HG03469 (cell line): ENCODE data around the gene ZC2HC1C.

Experiments used
- ATAC-seq: cut with Tn5 transposase; IDR thresholded peaks from one replicate; pipeline ENCODE4 v1.9.1; 2021; ENCODE audit warnings: mild to moderate bottlenecking, moderate library complexity, moderate number of reproducible peaks; ENCODE audit not compliant: unreplicated experiment

The ZC2HC1C gene, protein sequence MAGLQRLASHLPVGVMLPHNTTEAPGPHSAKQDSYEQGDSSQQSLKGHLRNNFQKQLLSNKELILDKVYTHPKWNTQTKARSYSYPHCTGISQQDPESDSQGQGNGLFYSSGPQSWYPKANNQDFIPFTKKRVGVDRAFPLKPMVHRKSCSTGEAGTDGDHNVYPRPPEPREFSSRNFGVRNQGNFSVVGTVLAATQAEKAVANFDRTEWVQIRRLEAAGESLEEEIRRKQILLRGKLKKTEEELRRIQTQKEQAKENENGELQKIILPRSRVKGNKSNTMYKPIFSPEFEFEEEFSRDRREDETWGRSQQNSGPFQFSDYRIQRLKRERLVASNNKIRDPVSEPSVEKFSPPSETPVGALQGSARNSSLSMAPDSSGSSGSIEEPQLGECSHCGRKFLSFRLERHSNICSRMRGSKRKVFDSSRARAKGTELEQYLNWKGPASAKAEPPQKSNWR

DNA sequence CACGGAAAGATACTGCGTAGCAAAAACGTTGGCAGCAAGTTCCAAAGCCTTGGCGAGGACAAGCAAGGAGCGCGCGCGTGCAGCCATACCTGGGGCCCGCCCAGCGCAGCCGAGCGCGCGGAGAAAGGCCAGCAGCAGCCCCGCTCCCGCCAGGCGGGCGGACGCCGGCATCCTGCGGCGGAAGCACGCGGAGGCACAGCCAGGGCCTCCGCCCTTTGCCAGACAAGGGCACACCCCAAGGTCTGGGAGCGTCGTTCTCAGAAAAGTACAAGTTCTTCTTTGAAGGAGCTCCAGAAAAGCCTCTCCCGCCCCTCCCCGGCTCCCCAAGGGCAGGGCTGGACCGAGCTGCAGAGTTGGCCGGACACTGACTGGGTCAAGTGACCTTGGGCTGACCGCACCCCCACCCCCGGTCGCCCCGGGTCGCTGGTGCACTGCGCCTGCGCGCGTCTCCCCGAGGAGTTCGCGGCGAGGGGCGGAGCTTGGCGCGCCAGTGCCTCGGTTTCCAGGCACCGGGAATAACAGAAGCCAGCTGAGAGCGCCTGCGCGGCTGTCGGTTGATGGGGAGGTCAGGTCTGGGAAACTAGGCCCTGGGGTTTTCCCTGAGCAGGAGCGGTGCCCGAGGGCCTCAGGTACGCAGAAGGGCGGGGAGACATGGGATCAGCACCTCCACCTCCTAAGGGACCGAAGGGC is at the start of gene ZC2HC1C:
Gene ZC2HC1C (plus strand): TSS at position 521 of the 690 bp plus-strand sequence. CDS start 933 bp downstream, outside the sequence.
- peak; percentile 48 for ATAC-seq

DNA sequence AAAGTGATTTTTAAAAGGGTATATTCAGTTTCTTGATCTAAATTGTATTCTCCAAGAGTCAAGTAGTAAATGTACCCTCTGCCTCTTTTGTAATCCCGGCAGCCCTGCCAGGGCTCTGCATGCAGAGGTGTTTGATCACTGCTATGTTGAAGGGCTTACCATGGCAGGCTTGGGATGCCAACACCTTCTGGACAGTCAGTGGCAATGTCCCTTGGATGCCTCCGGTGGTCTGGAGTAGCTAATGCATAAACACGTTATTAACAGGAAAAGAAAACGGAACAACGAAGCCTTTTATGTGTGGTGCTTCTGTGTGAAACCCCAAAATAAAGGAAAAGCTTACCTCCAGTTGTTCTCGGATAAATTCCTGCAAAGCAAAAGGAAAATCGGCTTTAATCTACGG is 46.8 kb upstream of the ZC2HC1C start:
- ATAC-seq, result no peak

DNA sequence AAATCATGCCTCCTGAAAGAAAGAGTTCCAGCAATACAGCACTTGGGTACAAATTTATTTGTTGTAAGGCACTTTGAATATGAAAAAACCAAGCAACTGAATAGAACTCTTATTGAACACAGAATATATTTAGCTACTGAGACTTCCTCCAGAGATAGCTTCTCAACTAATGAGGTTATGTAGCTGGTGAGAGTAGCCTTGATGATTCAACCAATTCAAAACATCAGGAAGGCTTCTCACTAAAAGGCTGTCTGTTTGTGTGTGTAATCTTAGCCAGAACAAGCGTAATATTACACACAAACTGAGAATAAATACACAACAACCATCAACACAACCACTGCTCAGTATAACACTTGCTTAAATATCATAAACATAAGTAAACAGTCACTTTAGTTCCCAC is 46.3 kb upstream of the ZC2HC1C start:
- no peak for ATAC-seq

DNA sequence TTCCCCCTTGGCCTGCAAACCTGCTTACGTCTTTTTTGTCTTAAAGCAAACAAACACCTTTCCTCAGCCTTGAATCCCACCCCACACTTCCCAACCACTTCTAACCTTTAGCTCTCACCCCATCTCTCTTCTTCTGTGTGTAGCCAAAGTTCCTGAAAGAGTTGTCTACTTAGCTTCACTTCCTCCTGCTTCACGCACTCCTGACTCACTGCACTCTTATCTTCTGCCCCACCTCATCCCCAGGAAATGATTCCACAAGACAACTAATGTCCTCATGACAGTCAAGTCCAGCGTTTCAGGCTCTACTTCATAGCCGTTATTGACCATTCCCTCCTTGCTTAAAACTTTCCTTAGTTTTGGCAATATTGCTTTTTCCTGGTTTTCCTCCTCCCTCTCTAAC is 44.4 kb upstream of the ZC2HC1C start:
- ATAC-seq, result no peak

DNA sequence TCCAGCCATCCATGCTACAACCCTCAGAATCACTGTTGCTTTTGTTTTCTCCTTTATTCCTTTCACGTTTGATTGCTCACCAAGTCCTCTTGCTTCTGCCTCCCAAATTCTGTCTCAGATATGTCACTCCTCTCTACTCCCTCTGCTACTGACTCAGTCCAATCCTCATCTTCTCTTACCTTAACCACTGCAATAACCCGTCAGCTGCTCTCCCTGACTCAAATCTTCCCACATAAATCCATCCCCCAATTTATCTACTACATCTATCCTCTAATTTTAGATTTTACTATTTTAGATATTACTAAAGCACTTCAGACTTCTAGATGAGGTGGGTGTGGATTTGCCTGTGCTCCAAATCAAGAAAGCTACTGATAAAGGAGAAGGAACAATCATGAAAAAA is 43.6 kb upstream of the ZC2HC1C start:
- ATAC-seq, result no peak

DNA sequence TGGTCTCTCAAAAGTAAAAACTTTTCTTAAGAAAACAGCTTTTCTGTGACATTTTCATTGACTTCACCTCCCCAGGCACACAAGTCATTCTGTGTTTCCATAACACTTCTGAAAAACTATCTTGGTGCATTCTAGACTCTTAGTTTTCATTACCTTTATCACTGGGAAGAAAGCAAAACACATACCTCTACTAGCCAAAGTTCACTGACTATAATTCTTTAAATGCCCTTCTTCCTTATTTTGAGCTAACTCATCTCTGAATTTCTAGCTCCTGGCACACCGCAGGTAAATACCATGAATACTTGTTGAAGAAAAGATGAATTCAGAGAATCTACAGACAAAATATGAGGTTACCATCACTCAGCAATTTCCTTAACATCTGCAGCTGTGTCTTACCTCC is 39.3 kb upstream of the ZC2HC1C start:
- no peak for ATAC-seq

DNA sequence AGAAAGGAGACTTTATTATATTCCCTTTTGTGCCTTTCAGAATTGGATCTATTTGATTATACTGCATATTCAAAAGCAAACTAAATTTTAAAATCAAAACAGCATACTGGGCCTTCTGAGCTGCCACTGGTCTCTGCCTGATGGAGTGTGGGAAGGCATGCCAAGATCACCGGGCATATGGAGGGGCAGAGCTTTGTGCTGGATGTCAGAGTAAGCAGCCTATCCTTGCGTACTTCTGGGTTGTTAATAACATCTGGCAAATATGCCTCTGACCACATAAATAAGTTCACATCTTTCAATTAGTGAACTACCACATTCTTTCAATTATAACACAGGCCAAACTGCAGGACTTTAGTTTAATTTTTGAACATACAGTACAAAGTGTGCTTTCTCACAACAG is 36.5 kb upstream of the ZC2HC1C start:
- ATAC-seq, result no peak

DNA sequence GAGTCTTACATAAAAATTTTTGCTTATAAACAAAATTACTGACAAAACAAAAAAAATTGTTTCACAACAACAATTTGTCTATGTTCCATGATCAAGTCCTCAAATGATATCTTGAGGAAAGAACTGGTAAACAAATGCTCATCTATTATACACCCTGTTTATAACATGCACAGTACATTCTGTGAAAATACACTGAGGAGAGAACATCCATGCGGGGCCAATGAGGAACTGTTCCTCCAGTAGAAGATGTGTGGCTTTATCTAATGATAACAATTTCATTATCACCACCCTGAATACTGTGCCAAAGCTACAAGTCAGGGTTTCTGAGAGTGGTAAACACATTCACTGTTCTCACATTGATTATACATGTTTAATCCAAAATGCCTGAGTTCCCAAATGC is 28.9 kb upstream of the ZC2HC1C start:
- ATAC-seq, result no peak

DNA sequence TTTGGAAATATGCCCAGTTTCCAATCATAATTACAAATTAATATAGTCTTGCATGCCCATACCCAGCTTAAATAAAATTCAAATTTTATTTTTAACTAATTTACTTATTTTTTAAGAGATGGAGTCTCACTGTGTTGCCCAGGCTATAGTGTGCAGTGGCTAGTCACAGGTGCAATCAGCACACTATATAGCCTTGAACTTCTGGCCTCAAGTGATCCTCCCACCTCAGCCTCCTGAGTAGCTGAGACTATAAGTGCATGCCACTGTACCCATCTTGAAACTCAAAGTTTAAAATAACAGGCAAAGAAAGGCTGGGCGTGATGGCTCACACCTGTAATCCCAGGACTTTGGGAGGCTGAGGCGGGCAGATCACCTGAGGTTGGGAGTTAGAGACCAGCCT is 28.5 kb upstream of the ZC2HC1C start:
- ATAC-seq, result no peak

DNA sequence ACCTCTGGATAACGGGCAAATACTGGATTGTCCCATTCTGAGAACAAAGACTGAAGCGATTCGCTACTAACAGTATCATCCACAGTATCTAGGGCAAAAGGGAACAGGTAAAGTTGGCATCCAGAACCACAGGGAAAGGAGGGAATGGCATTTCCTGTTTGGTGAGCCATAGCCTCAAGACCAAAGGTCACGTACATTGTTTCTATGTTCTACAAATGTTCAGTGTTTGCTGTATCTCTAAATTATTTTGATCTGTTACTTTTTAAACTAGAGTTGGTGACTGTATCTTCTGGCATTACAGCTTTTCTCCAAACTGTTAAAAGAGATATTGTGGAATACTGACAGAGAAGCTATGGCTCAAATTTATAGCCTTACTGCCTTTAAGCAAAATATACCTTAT is 27.8 kb upstream of the ZC2HC1C start:
- no peak for ATAC-seq

DNA sequence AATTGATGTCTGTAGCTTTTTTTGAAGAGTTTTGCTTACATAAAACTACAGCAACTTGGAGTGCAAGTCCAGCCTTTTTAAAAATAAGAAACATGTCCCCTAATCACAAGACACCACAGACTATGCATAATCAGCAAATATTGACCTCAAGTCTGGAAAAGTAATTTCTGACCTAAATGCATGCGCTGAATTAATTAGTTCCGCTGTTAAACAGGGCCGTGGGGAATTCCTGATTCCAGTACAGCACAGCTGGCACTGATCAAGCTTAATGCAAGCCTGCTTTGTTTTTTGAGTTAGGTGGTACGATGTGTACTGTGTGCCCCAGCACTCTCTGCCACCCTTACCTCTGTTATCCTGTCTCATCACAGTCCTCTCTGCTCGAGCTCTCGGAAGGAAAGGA is 27.4 kb upstream of the ZC2HC1C start:
- ATAC-seq, result no peak

DNA sequence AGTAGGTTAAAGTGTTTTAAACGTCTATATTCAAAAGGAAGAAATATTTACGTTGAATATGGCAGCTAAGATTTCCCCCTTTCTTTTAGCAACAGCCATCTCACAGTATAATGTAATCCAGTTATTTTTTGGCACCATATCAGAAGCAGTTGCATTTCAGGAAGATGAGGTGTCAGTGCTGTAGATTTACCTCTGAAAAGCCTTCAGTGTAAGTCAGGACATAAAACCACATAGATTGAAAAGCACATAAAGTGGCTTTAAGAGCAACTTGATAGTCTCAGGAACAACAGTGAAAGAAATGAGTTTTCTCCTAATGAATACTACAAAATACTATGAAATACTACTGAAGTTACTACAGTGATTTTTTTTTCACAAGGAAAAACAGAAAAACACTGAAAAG is 25.1 kb upstream of the ZC2HC1C start:
- ATAC-seq, result no peak

DNA sequence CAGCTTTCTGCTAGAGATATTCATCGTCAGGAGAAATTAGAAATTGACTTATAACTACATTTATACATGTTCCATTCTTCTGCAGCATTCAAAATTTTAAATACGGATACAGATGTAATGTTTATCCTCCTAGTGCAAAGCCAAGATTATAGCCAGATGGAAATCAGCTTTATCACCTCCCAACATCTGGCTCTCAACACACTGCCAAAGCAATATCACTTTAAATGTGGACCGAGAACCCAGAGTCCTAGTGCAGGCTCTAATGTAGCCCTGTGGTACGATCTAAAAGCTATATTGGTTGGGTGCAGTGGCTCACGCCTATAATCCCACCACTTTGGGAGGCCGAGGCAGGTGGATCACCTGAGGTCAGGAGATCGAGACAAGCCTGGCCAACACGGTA is 24.7 kb upstream of the ZC2HC1C start:
- no peak for ATAC-seq

DNA sequence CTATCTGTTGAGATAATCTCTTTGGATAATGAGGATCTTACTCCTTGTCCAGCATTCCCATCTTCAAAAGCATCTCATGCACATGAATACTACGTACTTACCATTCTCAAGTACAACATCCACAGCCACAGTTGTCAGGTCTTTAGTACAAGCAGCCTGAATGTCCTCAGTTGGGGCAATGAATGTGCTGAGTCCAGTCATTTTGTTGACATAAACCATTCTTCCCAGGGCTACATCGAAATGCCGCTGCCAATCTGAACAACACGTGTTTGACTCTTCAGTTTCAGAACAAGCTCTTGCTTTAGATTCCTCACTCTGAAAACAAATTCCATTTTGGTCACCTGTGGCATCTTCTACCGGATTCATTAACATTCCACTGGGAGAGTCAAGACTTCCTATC is 23.2 kb upstream of the ZC2HC1C start:
- no peak for ATAC-seq

DNA sequence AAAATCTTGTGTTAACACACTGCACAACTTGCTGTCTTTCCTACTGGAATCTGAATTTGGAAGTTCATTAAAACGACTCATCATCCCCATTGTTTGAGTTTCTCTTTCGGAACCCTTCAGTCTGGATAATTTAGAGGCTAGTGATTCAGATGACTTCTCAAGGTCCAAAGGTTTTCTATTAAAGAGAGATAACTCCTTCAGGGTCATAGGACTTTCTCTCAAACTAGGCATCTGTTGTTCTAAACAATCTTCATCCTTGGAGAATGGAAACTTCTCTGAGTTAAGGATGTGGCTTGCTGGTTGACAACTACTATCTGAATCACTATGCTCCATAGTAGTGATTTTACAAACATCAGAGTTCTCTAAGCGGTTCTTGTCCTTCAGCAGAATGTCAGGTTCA is 22.5 kb upstream of the ZC2HC1C start:
- ATAC-seq, result no peak

DNA sequence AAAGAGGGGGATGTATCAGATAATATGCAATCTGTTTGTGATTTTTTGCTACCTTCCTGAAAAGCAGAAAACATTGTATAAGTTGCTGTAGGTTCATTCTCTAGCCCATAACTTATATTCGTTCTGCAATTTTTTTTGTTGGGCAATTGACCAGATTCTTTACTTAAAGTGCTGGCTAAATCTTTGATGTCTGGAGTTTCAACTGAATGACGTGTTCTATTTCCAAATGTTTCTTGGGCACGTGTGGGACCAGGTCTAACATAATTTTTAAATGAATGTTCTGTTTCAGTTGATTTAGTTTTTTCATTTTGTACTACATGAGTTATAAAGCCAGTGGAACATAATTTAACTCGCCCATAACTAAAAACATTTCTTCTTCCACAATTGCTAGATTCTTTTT is 21.9 kb upstream of the ZC2HC1C start:
- no peak for ATAC-seq

DNA sequence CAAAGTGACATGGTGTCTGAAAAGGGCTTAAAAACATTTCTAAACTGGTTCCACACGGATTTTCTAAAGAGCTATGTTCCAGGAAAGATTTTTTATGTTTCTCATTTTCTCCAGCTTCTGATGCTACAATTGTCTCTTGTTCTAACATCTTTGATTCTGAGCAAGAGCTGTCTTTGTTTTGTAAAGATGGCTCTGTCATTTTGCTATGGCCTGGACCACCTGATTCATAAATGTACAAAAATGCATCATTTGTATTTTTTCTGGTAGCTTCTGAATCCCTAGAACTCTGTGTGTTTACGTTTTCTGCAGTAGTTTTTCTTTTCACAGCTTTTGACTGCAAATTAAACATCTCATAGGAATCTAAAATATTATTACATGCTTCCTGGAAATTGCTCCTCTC is 21.3 kb upstream of the ZC2HC1C start:
- ATAC-seq, result no peak

DNA sequence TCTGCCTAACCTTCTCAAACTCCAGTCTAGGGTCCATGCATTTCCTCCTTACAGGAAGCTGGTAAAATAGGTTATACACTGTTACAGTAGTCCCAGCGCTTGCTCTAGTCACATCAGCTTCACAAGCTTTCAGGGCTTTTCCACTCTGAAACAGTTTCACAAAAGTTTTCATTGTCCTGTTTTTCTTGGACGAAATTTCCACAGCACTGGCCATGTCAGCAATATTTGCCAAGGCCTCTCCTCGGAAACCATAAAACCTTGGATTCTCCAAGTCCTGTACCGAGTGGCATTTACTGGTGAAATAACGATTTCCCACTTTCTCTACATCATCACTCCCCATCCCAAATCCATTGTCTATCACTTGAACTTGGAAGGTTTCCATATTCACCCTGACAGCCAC is 20.3 kb upstream of the ZC2HC1C start:
- no peak for ATAC-seq

DNA sequence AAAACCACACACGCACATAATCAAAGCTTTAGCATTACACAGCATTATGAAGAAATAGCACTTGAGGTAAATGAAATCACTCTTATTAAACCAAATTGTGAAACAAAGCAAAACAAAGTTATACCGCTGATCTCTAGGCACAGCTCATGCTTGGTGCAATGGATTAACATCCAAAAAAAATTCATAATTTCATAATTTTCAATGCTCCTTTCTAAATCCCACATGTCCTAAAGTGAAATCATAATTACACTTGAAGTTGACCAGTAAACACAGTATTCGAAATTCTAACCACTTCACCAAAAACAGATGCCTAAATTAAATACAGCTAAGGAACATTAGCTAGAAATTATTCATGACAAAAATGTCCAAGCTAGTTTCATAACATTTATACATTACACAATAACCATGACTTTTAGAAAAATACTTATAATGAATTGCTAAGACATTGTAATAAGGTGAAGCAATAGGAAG is 19.7 kb upstream of the ZC2HC1C start:
- no peak for ATAC-seq

DNA sequence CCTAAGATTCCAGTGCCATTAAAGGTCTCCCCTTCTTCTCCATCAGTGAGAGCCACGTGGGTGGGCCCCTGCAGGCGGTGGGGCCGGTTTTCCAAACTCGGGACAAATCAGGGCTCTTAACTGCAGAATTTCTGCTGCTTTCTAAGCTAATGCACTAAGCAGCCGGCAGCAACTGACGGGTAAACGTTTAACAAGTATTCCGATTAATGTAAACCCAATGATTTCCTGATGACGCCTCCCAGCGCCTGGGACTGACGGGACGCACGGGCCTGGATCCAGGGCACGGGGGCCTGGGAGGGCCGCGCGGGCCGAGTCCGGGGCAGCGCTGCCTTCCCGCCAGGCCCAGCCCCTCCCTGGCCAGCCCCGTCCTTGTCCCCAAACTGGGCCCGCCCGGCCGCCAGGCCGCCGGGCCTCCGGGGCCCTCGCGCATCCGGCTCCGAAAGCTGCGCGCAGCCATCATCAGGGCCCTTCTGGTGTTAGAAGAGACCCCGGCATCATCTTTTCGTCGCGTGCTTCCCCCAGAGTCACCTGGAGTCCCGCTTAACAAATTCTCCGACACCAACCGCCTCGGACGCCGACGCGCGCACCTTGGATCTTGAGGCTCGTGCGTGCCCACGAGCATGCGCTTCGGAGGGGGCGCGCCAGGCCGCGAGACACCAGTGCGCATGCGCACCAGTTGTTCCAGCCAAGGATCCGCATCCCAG is 18.4 kb upstream of the ZC2HC1C start, which contains the start of gene MLH3:
Gene MLH3 (minus strand): TSS at position 616 of the 704 bp plus-strand sequence. CDS start 1,812 bp downstream, outside the sequence.
- ATAC-seq, result peak; percentile 49

DNA sequence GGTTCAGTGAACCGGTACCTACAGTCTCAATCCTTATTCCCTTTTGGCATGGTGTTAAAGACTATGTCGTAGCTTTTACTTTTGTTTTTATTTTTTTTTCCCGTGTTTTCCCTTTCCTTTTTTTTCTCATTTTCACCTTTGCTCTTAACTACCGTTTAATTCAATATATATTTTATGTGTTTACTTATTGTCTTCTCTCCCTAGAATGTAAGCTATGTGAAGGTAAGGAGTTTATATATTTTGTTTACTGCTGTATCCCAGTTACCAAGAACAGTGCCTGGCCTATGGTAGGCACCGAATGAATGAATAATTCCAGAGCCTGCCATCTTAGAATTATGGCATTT is 17.9 kb upstream of the ZC2HC1C start:
- ATAC-seq, result no peak
